GM23338 (cell line): ENCODE measurements around the gene LFNG. TPM values are rescaled to one million over a fixed set of nuclear protein-coding genes. Genes with fewer than 3 reads are reported as not detected.
A peak's percentile ranks its signal among the peaks of the same experiment; 100 is the strongest.

Experiments
- ATAC-seq: fragments of 200-7000 bp; cut with Tn5 transposase; 3 replicates; pipeline ENCODE4 v1.9.1; 2020
- DNase-seq: peaks from one replicate; pipeline ENCODE4 v3.0.0-alpha.2; 2015; ENCODE audit warnings: low spot score
- H2AFZ ChIP-seq: fragments of 200-600 bp; sonication (generic); 2 replicates; pipeline ENCODE4 v1.8.0; 2016; ENCODE audit warnings: antibody characterized with exemption, mild to moderate bottlenecking, moderate library complexity
- H3F3A ChIP-seq: fragments of 200-600 bp; sonication (generic); replicated peaks from 2 replicates; pipeline ENCODE4 v1.8.0; 2017; ENCODE audit warnings: antibody characterized with exemption, mixed run types, low read depth
- H3K27ac ChIP-seq: fragments of 200-600 bp; sonication (generic); 2 replicates; pipeline ENCODE4 v1.6.1; 2016; ENCODE audit warnings: low read depth
- H3K27me3 ChIP-seq: fragments of 200-600 bp; sonication (generic); 2 replicates; pipeline ENCODE4 v1.8.0; 2016; ENCODE audit warnings: mild to moderate bottlenecking, mixed run types, moderate library complexity; ENCODE audit not compliant: insufficient read depth
- H3K36me3 ChIP-seq: fragments of 200-600 bp; sonication (generic); 2 replicates; pipeline ENCODE4 v1.8.0; 2016; ENCODE audit warnings: mild to moderate bottlenecking; ENCODE audit not compliant: insufficient read depth
- H3K4me1 ChIP-seq: fragments of 200-600 bp; sonication (generic); 2 replicates; pipeline ENCODE4 v1.8.0; 2016; ENCODE audit warnings: mild to moderate bottlenecking, moderate library complexity; ENCODE audit not compliant: insufficient read depth
- H3K4me2 ChIP-seq: fragments of 200-600 bp; sonication (generic); 2 replicates; pipeline ENCODE4 v1.7.1; 2017; ENCODE audit warnings: mixed run types
- H3K4me3 ChIP-seq: fragments of 200-600 bp; sonication (generic); 2 replicates; pipeline ENCODE4 v1.6.1; 2016; ENCODE audit warnings: mixed run types
- H3K79me2 ChIP-seq: fragments of 200-600 bp; sonication (generic); replicated peaks from 2 replicates; pipeline ENCODE4 v1.8.0; 2017; ENCODE audit warnings: mild to moderate bottlenecking; ENCODE audit not compliant: insufficient read depth
- H3K9me2 ChIP-seq: fragments of 200-600 bp; sonication (generic); 2 replicates; pipeline ENCODE4 v1.8.0; 2017; ENCODE audit not compliant: insufficient read depth
- H4K20me1 ChIP-seq: fragments of 200-600 bp; sonication (generic); replicated peaks from 2 replicates; pipeline ENCODE4 v1.8.0; 2017; ENCODE audit warnings: mild to moderate bottlenecking; ENCODE audit not compliant: insufficient read depth
- H3K27ac Mint-ChIP-seq: 2 replicates; pipeline ENCODE4 v1.8.0; 2020; ENCODE audit warnings: inconsistent platforms, mild to moderate bottlenecking, moderate library complexity, mixed read lengths
- H3K27me3 Mint-ChIP-seq: 3 replicates; pipeline ENCODE4 v1.8.0; 2022; ENCODE audit warnings: low read depth, mild to moderate bottlenecking, moderate library complexity, mixed read lengths, inconsistent platforms; ENCODE audit not compliant: insufficient read depth, poor library complexity
- H3K36me3 Mint-ChIP-seq: 3 replicates; pipeline ENCODE4 v1.8.0; 2021; ENCODE audit warnings: low read depth, mild to moderate bottlenecking, inconsistent platforms, moderate library complexity, mixed read lengths
- H3K4me1 Mint-ChIP-seq: 3 replicates; pipeline ENCODE4 v1.8.0; 2020; ENCODE audit warnings: mild to moderate bottlenecking, inconsistent platforms, mixed read lengths
- H3K4me3 Mint-ChIP-seq: 3 replicates; pipeline ENCODE4 v1.8.0; 2021; ENCODE audit warnings: moderate library complexity, mild to moderate bottlenecking, inconsistent platforms, mixed read lengths
- H3K9me3 Mint-ChIP-seq: 3 replicates; pipeline ENCODE4 v1.8.0; 2020; ENCODE audit warnings: moderate library complexity, mild to moderate bottlenecking, inconsistent platforms, mixed read lengths
- CREB1 ChIP-seq: fragments of 250-450 bp; sonication (Bioruptor Pico); IDR thresholded peaks from 2 replicates; pipeline ENCODE4 v1.5.0; 2020; ENCODE audit warnings: low read depth, mild to moderate bottlenecking, moderate library complexity
- JUNB ChIP-seq: IDR thresholded peaks from one replicate; pipeline ENCODE4 v1.6.1; 2016; ENCODE audit warnings: antibody characterized with exemption; ENCODE audit not compliant: unreplicated experiment
- NANOG ChIP-seq: IDR thresholded peaks from 2 replicates; pipeline ENCODE4 v1.6.1; 2016; ENCODE audit warnings: antibody characterized with exemption, borderline replicate concordance
- POLR2AphosphoS5 ChIP-seq: IDR thresholded peaks from 2 replicates; pipeline ENCODE4 v1.6.1; 2016; ENCODE audit warnings: antibody characterized with exemption, low read depth
- ZNF114 ChIP-seq: fragments of 250-450 bp; sonication (Bioruptor Pico); IDR thresholded peaks from 2 replicates; pipeline ENCODE4 v1.5.0; 2020; ENCODE audit warnings: mild to moderate bottlenecking, moderate library complexity
- ZNF331 ChIP-seq: fragments of 250-450 bp; sonication (Bioruptor Pico); IDR thresholded peaks from 2 replicates; pipeline ENCODE4 v1.5.0; 2020; ENCODE audit warnings: low read depth, mild to moderate bottlenecking, moderate library complexity
- polyA plus RNA-seq: library from polyadenylated mRNA; unstranded; fragments of >200 nt; fragmentation: Nextera tagmentation; extraction: Ambion mirVana; gene quantifications from 2 replicates; pipeline ENCODE4 v1.2.1, GENCODE V29; 2016
- total RNA-seq: library from RNA; depleted of rRNA; stranded (reverse); fragments of >200 nt; shearing (Covaris generic); gene quantifications from 2 replicates; pipeline ENCODE4 v1.2.3, GENCODE V29; 2014
- TF ChIP-seq, protein P1 (sequence below), 2 experiments: fragments of 200-600 bp in 1 of 2; sonication (generic) in 1 of 2; conservative IDR thresholded peaks; 2 replicates each; pipeline versions ENCODE4 v1.5.1 to v1.6.1; 2016 to 2017; ENCODE audit warnings: antibody characterized with exemption in 2 of 2, low read depth in 2 of 2, mild to moderate bottlenecking in 2 of 2, moderate library complexity in 1 of 2

Gene LFNG
- total and polyA plus RNA-seq, 2 experiments from 2014 or later: 1.7 to 35.4 TPM

- Histone ChIP-seq H2AFZ (no peak overlapping the region), H4K20me1 (no peaks in the 10 kb centered on the region; the same call in 1 of the 2 replicates), H3K4me3 (peak overlapping the region; percentile 68), H3K9me2 (no peaks in the 10 kb centered on the region), H3K27ac (no peak overlapping the region), H3K4me2 (peak overlapping the region; percentile 92), H3K79me2 (peaks cover 14% of the 10 kb centered on the region), H3K36me3 (no peaks in the 10 kb centered on the region), H3K27me3 (peaks cover 28% of the 10 kb centered on the region), H3K4me1 (peaks cover 59% of the 10 kb centered on the region), H3F3A (peaks cover 6% of the 10 kb centered on the region; the same call in 1 of the 2 replicates)
- H3K27ac Mint-ChIP-seq: no peak overlapping the region
- H3K27me3 Mint-ChIP-seq: peaks cover 42% of the 10 kb centered on the region
- TF ChIP-seq NANOG: no peak
- ATAC-seq: no peak
- peak overlapping the region; percentile 84 for H3K4me3 Mint-ChIP-seq
- DNase-seq: peak; percentile 47
- H3K9me3 Mint-ChIP-seq: no peaks in the 10 kb centered on the region
- H3K36me3 Mint-ChIP-seq: peaks cover 4% of the 10 kb centered on the region; the same call in 1 of the 3 replicates
- peaks cover 48% of the 10 kb centered on the region for H3K4me1 Mint-ChIP-seq
Measured at GRCh38 chr7:2520131-2520760, 672 bp downstream of the LFNG start.

GRCh38 chr7:2520761-2521290 lies 1.3 kb downstream of the LFNG start:
- Mint-ChIP-seq H3K4me3 (peak overlapping the region; percentile 84), H3K9me3 (no peaks in the 10 kb centered on the region), H3K27ac (no peak overlapping the region), H3K4me1 (peaks cover 51% of the 10 kb centered on the region), H3K27me3 (peaks cover 42% of the 10 kb centered on the region), H3K36me3 (peaks cover 6% of the 10 kb centered on the region; the same call in 1 of the 3 replicates)
- ATAC-seq (no peak), DNase-seq (no peak)
- Histone ChIP-seq H3K4me3 (peak overlapping the region; percentile 68), H3K9me2 (no peaks in the 10 kb centered on the region), H3K4me1 (peaks cover 62% of the 10 kb centered on the region), H4K20me1 (no peaks in the 10 kb centered on the region; the same call in 1 of the 2 replicates), H3K27me3 (peaks cover 28% of the 10 kb centered on the region), H3K36me3 (no peaks in the 10 kb centered on the region; the same call in 1 of the 2 replicates), H3F3A (peaks cover 6% of the 10 kb centered on the region; the same call in 1 of the 2 replicates), H3K4me2 (peak overlapping the region; percentile 92), H3K79me2 (peaks cover 17% of the 10 kb centered on the region), H3K27ac (no peak overlapping the region), H2AFZ (no peak overlapping the region)
- TF ChIP-seq JUNB (no peak), ZNF114 (CRISPR knock-in tag) (no peak), NANOG (no peak), CREB1 (CRISPR knock-in tag) (no peak)
- TF ChIP-seq, protein P1, sequence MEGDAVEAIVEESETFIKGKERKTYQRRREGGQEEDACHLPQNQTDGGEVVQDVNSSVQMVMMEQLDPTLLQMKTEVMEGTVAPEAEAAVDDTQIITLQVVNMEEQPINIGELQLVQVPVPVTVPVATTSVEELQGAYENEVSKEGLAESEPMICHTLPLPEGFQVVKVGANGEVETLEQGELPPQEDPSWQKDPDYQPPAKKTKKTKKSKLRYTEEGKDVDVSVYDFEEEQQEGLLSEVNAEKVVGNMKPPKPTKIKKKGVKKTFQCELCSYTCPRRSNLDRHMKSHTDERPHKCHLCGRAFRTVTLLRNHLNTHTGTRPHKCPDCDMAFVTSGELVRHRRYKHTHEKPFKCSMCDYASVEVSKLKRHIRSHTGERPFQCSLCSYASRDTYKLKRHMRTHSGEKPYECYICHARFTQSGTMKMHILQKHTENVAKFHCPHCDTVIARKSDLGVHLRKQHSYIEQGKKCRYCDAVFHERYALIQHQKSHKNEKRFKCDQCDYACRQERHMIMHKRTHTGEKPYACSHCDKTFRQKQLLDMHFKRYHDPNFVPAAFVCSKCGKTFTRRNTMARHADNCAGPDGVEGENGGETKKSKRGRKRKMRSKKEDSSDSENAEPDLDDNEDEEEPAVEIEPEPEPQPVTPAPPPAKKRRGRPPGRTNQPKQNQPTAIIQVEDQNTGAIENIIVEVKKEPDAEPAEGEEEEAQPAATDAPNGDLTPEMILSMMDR (conservative IDR thresholded peaks at IDR 0.05; ENCODE audit: low read depth in 2 of 2): no peak

DNA sequence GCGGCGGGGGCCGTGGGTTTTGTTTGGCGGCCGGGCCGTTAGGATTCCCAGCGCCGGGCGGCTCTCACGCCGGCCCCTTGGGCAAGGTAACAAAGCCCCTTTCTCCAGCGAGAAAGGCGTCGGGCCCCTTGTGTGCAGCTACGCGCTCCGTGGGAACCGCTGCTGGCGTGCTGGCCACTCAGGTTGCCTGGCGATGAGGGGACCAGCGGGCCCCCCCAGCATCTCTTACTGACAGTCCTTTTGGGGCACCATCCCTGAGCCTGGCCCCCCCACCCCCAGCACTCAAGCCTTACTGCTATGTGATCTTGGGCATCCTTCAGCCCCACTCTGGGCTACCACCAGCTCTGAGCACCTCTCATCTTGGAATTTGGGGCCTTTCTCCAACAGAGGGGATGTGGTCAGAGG lies 1.8 kb downstream of the LFNG start:
- Mint-ChIP-seq H3K4me3 (peak overlapping the region; percentile 67), H3K36me3 (peaks cover 10% of the 10 kb centered on the region; the same call in 1 of the 3 replicates), H3K9me3 (no peaks in the 10 kb centered on the region), H3K27ac (no peak overlapping the region), H3K4me1 (peaks cover 53% of the 10 kb centered on the region), H3K27me3 (peaks cover 42% of the 10 kb centered on the region)
- Histone ChIP-seq H3K4me1 (peaks cover 62% of the 10 kb centered on the region), H3K27me3 (peaks cover 28% of the 10 kb centered on the region), H3F3A (peaks cover 6% of the 10 kb centered on the region; the same call in 1 of the 2 replicates), H3K79me2 (peaks cover 17% of the 10 kb centered on the region), H2AFZ (no peak overlapping the region), H3K4me2 (peak overlapping the region; percentile 92), H3K9me2 (no peaks in the 10 kb centered on the region), H4K20me1 (no peaks in the 10 kb centered on the region; the same call in 1 of the 2 replicates), H3K27ac (no peak overlapping the region), H3K36me3 (no peaks in the 10 kb centered on the region; the same call in 1 of the 2 replicates), H3K4me3 (peak overlapping the region; percentile 68)
- DNase-seq (no peak), ATAC-seq (no peak)
- TF ChIP-seq ZNF331 (CRISPR knock-in tag): no peak
- TF ChIP-seq, protein P1 (conservative IDR thresholded peaks at IDR 0.05; ENCODE audit: low read depth in 2 of 2): no peak
- TF ChIP-seq POLR2AphosphoS5: no peak
